ENCODE data around the gene UVSSA. TPM values are rescaled to one million over a fixed set of nuclear protein-coding genes. Genes with fewer than 3 reads are reported as not detected.
A peak's percentile ranks its signal among the peaks of the same experiment; 100 is the strongest.

Gene UVSSA
- total and polyA plus RNA-seq, 9 of the 15 experiments (the other 6 are each of a cell fraction or from before 2014, with no cell fraction given): 0.21 to 14.6 (median 3.3) TPM

DNA sequence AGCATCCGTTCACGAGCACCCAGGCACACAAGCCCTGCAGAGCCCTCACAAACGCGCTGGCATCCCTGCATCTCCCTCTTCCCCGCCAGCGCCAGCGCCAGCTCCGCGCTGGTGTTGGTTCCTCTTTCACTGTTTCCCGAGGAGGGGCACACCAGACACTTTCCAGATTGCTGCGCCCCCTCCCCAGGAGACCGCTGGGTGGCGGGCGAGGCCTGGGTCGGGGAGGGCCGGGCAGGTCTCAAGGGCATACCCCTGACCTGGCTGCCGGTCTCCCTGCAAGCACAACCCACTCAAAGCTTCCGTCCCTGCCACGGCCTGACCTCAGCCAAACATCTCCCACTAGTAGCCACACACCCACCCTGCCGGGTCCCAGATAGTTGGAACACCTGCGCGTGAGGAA lies 61.4 kb downstream of the UVSSA start (continued):
- TF ChIP-seq, protein P1, sequence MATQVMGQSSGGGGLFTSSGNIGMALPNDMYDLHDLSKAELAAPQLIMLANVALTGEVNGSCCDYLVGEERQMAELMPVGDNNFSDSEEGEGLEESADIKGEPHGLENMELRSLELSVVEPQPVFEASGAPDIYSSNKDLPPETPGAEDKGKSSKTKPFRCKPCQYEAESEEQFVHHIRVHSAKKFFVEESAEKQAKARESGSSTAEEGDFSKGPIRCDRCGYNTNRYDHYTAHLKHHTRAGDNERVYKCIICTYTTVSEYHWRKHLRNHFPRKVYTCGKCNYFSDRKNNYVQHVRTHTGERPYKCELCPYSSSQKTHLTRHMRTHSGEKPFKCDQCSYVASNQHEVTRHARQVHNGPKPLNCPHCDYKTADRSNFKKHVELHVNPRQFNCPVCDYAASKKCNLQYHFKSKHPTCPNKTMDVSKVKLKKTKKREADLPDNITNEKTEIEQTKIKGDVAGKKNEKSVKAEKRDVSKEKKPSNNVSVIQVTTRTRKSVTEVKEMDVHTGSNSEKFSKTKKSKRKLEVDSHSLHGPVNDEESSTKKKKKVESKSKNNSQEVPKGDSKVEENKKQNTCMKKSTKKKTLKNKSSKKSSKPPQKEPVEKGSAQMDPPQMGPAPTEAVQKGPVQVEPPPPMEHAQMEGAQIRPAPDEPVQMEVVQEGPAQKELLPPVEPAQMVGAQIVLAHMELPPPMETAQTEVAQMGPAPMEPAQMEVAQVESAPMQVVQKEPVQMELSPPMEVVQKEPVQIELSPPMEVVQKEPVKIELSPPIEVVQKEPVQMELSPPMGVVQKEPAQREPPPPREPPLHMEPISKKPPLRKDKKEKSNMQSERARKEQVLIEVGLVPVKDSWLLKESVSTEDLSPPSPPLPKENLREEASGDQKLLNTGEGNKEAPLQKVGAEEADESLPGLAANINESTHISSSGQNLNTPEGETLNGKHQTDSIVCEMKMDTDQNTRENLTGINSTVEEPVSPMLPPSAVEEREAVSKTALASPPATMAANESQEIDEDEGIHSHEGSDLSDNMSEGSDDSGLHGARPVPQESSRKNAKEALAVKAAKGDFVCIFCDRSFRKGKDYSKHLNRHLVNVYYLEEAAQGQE (IDR thresholded peaks at IDR 0.05; ENCODE audit: borderline replicate concordance): peak; percentile 17; the same call in 1 of the 2 replicates
- TF ChIP-seq, protein P1 (CRISPR knock-in tag; IDR thresholded peaks at IDR 0.05; ENCODE audit: low read depth): no peak
- TF ChIP-seq RAD21 (CRISPR knock-in tag; conservative IDR thresholded peaks at IDR 0.05 in 1 of 2, IDR thresholded peaks at IDR 0.05 in 1 of 2) (peak in 1 of 2 experiments; percentile 44; a peak in 2 of 4 replicates), KHSRP (IDR thresholded peaks at IDR 0.05) (no peak), NR2C1 (IDR thresholded peaks at IDR 0.05) (no peak), NR2C1 (tag; IDR thresholded peaks at IDR 0.05) (no peak), GTF2E2 (tag; IDR thresholded peaks at IDR 0.05) (no peak), SMC3 (conservative IDR thresholded peaks at IDR 0.05; ENCODE audit: insufficient read depth, low read depth, low read length) (0 out of 2 replicates have a peak, but pooled peaks have one; percentile 18), U2AF1 (optimal IDR thresholded peaks at IDR 0.05; ENCODE audit: low read depth, low read length) (no peak), WHSC1 (IDR thresholded peaks at IDR 0.05; ENCODE audit: low read length) (no peak)
- TF ChIP-seq, protein P2, sequence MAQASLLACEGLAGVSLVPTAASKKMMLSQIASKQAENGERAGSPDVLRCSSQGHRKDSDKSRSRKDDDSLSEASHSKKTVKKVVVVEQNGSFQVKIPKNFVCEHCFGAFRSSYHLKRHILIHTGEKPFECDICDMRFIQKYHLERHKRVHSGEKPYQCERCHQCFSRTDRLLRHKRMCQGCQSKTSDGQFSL (CRISPR knock-in tag; IDR thresholded peaks at IDR 0.05): no peak
- TF ChIP-seq, protein P2 (tag; IDR thresholded peaks at IDR 0.05): no peak
- TF ChIP-seq, protein P3, sequence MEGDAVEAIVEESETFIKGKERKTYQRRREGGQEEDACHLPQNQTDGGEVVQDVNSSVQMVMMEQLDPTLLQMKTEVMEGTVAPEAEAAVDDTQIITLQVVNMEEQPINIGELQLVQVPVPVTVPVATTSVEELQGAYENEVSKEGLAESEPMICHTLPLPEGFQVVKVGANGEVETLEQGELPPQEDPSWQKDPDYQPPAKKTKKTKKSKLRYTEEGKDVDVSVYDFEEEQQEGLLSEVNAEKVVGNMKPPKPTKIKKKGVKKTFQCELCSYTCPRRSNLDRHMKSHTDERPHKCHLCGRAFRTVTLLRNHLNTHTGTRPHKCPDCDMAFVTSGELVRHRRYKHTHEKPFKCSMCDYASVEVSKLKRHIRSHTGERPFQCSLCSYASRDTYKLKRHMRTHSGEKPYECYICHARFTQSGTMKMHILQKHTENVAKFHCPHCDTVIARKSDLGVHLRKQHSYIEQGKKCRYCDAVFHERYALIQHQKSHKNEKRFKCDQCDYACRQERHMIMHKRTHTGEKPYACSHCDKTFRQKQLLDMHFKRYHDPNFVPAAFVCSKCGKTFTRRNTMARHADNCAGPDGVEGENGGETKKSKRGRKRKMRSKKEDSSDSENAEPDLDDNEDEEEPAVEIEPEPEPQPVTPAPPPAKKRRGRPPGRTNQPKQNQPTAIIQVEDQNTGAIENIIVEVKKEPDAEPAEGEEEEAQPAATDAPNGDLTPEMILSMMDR (IDR thresholded peaks at IDR 0.05 in 2 of 3, conservative IDR thresholded peaks at IDR 0.05 in 1 of 3; ENCODE audit: insufficient read depth in 2 of 3, low read depth in 1 of 3, low read length in 3 of 3): peak; percentile 24 to 39 (median 26); a peak in 3 of 6 replicates

Data from K562 (cell line).